Measurements from ENCODE around the gene ISG15. TPM values are rescaled to one million over a fixed set of nuclear protein-coding genes. Genes with fewer than 3 reads are reported as not detected.
A peak's percentile ranks its signal among the peaks of the same experiment; 100 is the strongest.

ISG15 gene
- total RNA-seq, 1 donor from 2014 or later: 45.5 TPM

- no peak overlapping the region for H3K27ac Mint-ChIP-seq
- no peak overlapping the region for H3K4me3 Mint-ChIP-seq
- peaks cover 2% of the 10 kb centered on the region for H3K9me3 Mint-ChIP-seq
- H3K27me3 Mint-ChIP-seq: peaks cover 24% of the 10 kb centered on the region
- no peak for DNase-seq
- peaks cover 2% of the 10 kb centered on the region for H3K36me3 Mint-ChIP-seq (ENCODE audit: low read depth)
- H3K4me1 Mint-ChIP-seq: peaks cover 11% of the 10 kb centered on the region
- intact Hi-C loops (cut with micrococcal nuclease): no loop called here
Measured at GRCh38 chr1:995665-996633, 17.3 kb upstream of the ISG15 start.

GRCh38 chr1:996851-997712 is 16.2 kb upstream of the ISG15 start:
- intact Hi-C loops (cut with micrococcal nuclease): no loop called here
- Mint-ChIP-seq H3K27ac (no peak overlapping the region), H3K9me3 (no peaks in the 10 kb centered on the region), H3K4me3 (no peak overlapping the region), H3K36me3 (ENCODE audit: low read depth) (peaks cover 2% of the 10 kb centered on the region), H3K27me3 (peaks cover 26% of the 10 kb centered on the region), H3K4me1 (peaks cover 8% of the 10 kb centered on the region)
- DNase-seq: no peak

GRCh38 chr1:997713-997992 is 15.6 kb upstream of the ISG15 start:
- Mint-ChIP-seq H3K27ac (no peak overlapping the region), H3K36me3 (ENCODE audit: low read depth) (no peaks in the 10 kb centered on the region), H3K4me1 (peaks cover 6% of the 10 kb centered on the region), H3K4me3 (no peak overlapping the region), H3K27me3 (peaks cover 28% of the 10 kb centered on the region), H3K9me3 (no peaks in the 10 kb centered on the region)
- intact Hi-C loops (cut with micrococcal nuclease): no loop called here
- no peak for DNase-seq

- no peak overlapping the region for H3K4me3 Mint-ChIP-seq
- H3K4me1 Mint-ChIP-seq: peaks cover 5% of the 10 kb centered on the region
- peaks cover 30% of the 10 kb centered on the region for H3K27me3 Mint-ChIP-seq
- H3K9me3 Mint-ChIP-seq: no peaks in the 10 kb centered on the region
- no peak for DNase-seq
- intact Hi-C loops (cut with micrococcal nuclease): no loop called here
- H3K27ac Mint-ChIP-seq: no peak overlapping the region
- H3K36me3 Mint-ChIP-seq (ENCODE audit: low read depth): no peaks in the 10 kb centered on the region
Measured at GRCh38 chr1:997993-998744, 15.1 kb upstream of the ISG15 start.

- intact Hi-C loops (cut with micrococcal nuclease): no loop called here
- Mint-ChIP-seq H3K4me1 (peaks cover 5% of the 10 kb centered on the region), H3K36me3 (ENCODE audit: low read depth) (no peaks in the 10 kb centered on the region), H3K27ac (no peak overlapping the region), H3K27me3 (peaks cover 32% of the 10 kb centered on the region), H3K4me3 (no peak overlapping the region), H3K9me3 (no peaks in the 10 kb centered on the region)
- no peak for DNase-seq
Measured at GRCh38 chr1:998745-998994, 14.6 kb upstream of the ISG15 start.

- intact Hi-C loops (cut with micrococcal nuclease): no loop called here
- Mint-ChIP-seq H3K36me3 (ENCODE audit: low read depth) (no peaks in the 10 kb centered on the region), H3K9me3 (no peaks in the 10 kb centered on the region), H3K27ac (no peak overlapping the region), H3K27me3 (peaks cover 33% of the 10 kb centered on the region), H3K4me3 (peak overlapping the region; percentile 37), H3K4me1 (peaks cover 5% of the 10 kb centered on the region)
- peak; percentile 77 for DNase-seq
Measured at GRCh38 chr1:998995-999724, 14.1 kb upstream of the ISG15 start.

GRCh38 chr1:999725-1000356 is 13.5 kb upstream of the ISG15 start, which contains the start of gene HES4:
Gene HES4 (minus strand): TSS chr1:1000097. CDS start chr1:999973, 124 bp downstream.
- Mint-ChIP-seq H3K4me3 (peak within 1 kb of the TSS; percentile 66), H3K27ac (peak within 1 kb of the TSS; percentile 89), H3K9me3 (no peaks in the 10 kb centered on the region), H3K27me3 (peaks cover 35% of the 10 kb centered on the region), H3K36me3 (ENCODE audit: low read depth) (no peaks in the 10 kb centered on the region), H3K4me1 (peaks cover 9% of the 10 kb centered on the region)
- intact Hi-C loops (cut with micrococcal nuclease): loop anchor here (5.0 kb wide), 1 partner anchor 62 kb away; no protein-coding TSS in a partner anchor
- peak; percentile 90 for DNase-seq

- H3K4me1 Mint-ChIP-seq: peaks cover 14% of the 10 kb centered on the region
- DNase-seq: peak; percentile 91
- H3K4me3 Mint-ChIP-seq: peak overlapping the region; percentile 66
- H3K9me3 Mint-ChIP-seq: no peaks in the 10 kb centered on the region
- peak overlapping the region; percentile 89 for H3K27ac Mint-ChIP-seq
- peaks cover 36% of the 10 kb centered on the region for H3K27me3 Mint-ChIP-seq
- H3K36me3 Mint-ChIP-seq (ENCODE audit: low read depth): no peaks in the 10 kb centered on the region
- intact Hi-C loops (cut with micrococcal nuclease): loop anchor here (5.0 kb wide), 1 partner anchor 62 kb away; no protein-coding TSS in a partner anchor
Measured at GRCh38 chr1:1000357-1001056, 12.8 kb upstream of the ISG15 start.

GRCh38 chr1:1001057-1001783 is 12.1 kb upstream of the ISG15 start:
- no peak for DNase-seq
- Mint-ChIP-seq H3K4me1 (peaks cover 12% of the 10 kb centered on the region), H3K4me3 (peak overlapping the region; percentile 66), H3K27ac (no peak overlapping the region), H3K36me3 (ENCODE audit: low read depth) (no peaks in the 10 kb centered on the region), H3K27me3 (peaks cover 32% of the 10 kb centered on the region), H3K9me3 (no peaks in the 10 kb centered on the region)
- intact Hi-C loops (cut with micrococcal nuclease): loop anchor here (5.0 kb wide), 1 partner anchor 61 kb away; no protein-coding TSS in a partner anchor

- H3K27ac Mint-ChIP-seq: no peak overlapping the region
- intact Hi-C loops (cut with micrococcal nuclease): loop anchor here (5.0 kb wide), 1 partner anchor 58 kb away; no protein-coding TSS in a partner anchor
- H3K36me3 Mint-ChIP-seq (ENCODE audit: low read depth): no peaks in the 10 kb centered on the region
Measured at GRCh38 chr1:1003618-1004419, 9.5 kb upstream of the ISG15 start.

GRCh38 chr1:1004420-1004779 is 8.9 kb upstream of the ISG15 start:
- Mint-ChIP-seq H3K27ac (no peak overlapping the region), H3K9me3 (no peaks in the 10 kb centered on the region), H3K4me3 (peak overlapping the region; percentile 60), H3K27me3 (peaks cover 31% of the 10 kb centered on the region), H3K36me3 (ENCODE audit: low read depth) (no peaks in the 10 kb centered on the region), H3K4me1 (peaks cover 12% of the 10 kb centered on the region)
- DNase-seq: no peak
- intact Hi-C loops (cut with micrococcal nuclease): loop anchor here (5.0 kb wide), 1 partner anchor 58 kb away; no protein-coding TSS in a partner anchor

More at GRCh38 chr1:1003618-1004419, 9.5 kb upstream of the ISG15 start:
- peaks cover 12% of the 10 kb centered on the region for H3K4me1 Mint-ChIP-seq
- peaks cover 30% of the 10 kb centered on the region for H3K27me3 Mint-ChIP-seq
- DNase-seq: no peak
- H3K4me3 Mint-ChIP-seq: no peak overlapping the region
- no peaks in the 10 kb centered on the region for H3K9me3 Mint-ChIP-seq
